Measurements from ENCODE around the gene MIPOL1.

DNA sequence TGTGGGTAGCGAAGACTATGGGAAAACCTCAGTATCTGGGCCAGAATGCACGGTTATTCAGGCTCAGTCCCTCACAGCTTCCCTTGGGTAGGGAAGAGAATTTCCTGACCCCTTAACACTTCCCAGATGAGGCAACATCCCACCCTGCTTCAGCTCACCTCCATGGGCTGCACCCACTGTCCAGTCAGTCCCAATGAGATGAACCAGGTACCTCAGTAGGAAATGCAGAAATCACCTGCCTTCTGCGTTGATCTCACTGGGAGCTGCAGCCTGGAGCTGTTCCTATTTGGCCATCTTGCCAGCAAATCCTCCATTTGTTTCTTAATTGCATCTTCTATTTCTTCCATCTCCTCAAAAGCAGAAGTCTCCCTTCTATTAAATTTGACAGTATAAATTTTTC lies 292.9 kb downstream of the MIPOL1 start:
- TF ChIP-seq, protein P1, sequence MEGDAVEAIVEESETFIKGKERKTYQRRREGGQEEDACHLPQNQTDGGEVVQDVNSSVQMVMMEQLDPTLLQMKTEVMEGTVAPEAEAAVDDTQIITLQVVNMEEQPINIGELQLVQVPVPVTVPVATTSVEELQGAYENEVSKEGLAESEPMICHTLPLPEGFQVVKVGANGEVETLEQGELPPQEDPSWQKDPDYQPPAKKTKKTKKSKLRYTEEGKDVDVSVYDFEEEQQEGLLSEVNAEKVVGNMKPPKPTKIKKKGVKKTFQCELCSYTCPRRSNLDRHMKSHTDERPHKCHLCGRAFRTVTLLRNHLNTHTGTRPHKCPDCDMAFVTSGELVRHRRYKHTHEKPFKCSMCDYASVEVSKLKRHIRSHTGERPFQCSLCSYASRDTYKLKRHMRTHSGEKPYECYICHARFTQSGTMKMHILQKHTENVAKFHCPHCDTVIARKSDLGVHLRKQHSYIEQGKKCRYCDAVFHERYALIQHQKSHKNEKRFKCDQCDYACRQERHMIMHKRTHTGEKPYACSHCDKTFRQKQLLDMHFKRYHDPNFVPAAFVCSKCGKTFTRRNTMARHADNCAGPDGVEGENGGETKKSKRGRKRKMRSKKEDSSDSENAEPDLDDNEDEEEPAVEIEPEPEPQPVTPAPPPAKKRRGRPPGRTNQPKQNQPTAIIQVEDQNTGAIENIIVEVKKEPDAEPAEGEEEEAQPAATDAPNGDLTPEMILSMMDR (IDR thresholded peaks at IDR 0.05), result no peak
- TF ChIP-seq POLR2A (IDR thresholded peaks at IDR 0.05) (no peak), EP300 (IDR thresholded peaks at IDR 0.05) (no peak)

Measured in tibial nerve (tissue), 4 donors.